ENCODE measurements around the gene DTWD1.
"Not testable (repeated sequence)": the region's sequence is repeated elsewhere in the genome, so short reads cannot be mapped to it uniquely, and the experiment has no call there.

The DTWD1 gene

GRCh38 chr15:49624056-49624455 is 3.2 kb downstream of the DTWD1 start:
- Mint-ChIP-seq H3K4me1 (peaks cover 43% of the 10 kb centered on the region), H3K4me3 (no peak overlapping the region), H3K27me3 (no peaks in the 10 kb centered on the region), H3K36me3 (peaks cover 24% of the 10 kb centered on the region), H3K9me3 (peaks cover 7% of the 10 kb centered on the region), H3K27ac (peak overlapping the region; percentile 49)
- DNase-seq = no peak
- CTCF ChIA-PET = no interaction called here

DNA sequence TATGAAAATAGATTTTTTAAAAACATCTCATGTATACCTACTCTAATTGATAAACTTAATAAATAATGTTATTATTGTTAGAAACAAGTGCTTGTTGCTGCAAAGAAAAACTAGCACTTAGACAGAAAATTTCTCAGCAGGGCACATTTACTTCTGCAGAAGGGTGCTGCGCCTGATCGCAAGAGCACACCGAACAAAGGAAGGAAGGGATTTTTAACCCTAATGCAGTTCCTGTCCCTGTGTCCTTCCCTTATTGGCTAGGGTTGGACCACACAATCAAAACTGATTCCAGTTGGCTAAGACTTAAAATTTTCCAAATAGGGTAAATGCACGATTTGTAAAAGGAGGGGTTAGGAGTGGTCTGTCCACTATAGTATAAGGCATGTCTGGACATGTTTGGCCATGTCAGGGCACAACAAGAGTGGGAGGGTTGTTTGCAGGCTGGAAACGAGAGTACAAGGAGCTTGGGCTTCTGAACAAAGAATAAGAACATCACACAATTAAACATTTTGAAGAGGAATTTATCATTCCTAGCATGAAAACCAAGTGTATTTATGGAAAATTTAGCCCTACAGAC is 4.7 kb downstream of the DTWD1 start:
- no peak overlapping the region for H3K4me3 Mint-ChIP-seq
- H3K27me3 Mint-ChIP-seq = no peaks in the 10 kb centered on the region
- DNase-seq = no peak
- CTCF ChIA-PET = no interaction called here
- peaks cover 32% of the 10 kb centered on the region for H3K4me1 Mint-ChIP-seq
- H3K27ac Mint-ChIP-seq = no peak overlapping the region
- H3K9me3 Mint-ChIP-seq = peaks cover 7% of the 10 kb centered on the region
- peaks cover 25% of the 10 kb centered on the region for H3K36me3 Mint-ChIP-seq

- DNase-seq = no peak
- Mint-ChIP-seq H3K27me3 (no peaks in the 10 kb centered on the region), H3K9me3 (peaks cover 7% of the 10 kb centered on the region), H3K4me1 (peaks cover 18% of the 10 kb centered on the region), H3K27ac (no peak overlapping the region), H3K4me3 (no peak overlapping the region), H3K36me3 (peaks cover 24% of the 10 kb centered on the region)
- CTCF ChIA-PET = no interaction called here
Measured at GRCh38 chr15:49627407-49627877, 6.6 kb downstream of the DTWD1 start.

- H3K36me3 Mint-ChIP-seq = peaks cover 22% of the 10 kb centered on the region
- peaks cover 7% of the 10 kb centered on the region for H3K9me3 Mint-ChIP-seq
- H3K27me3 Mint-ChIP-seq = no peaks in the 10 kb centered on the region
- peaks cover 10% of the 10 kb centered on the region for H3K4me1 Mint-ChIP-seq
- no peak overlapping the region for H3K4me3 Mint-ChIP-seq
- CTCF ChIA-PET = no interaction called here
- no peak for DNase-seq
- H3K27ac Mint-ChIP-seq = no peak overlapping the region
Measured at GRCh38 chr15:49628379-49628778, 7.5 kb downstream of the DTWD1 start.

DNA sequence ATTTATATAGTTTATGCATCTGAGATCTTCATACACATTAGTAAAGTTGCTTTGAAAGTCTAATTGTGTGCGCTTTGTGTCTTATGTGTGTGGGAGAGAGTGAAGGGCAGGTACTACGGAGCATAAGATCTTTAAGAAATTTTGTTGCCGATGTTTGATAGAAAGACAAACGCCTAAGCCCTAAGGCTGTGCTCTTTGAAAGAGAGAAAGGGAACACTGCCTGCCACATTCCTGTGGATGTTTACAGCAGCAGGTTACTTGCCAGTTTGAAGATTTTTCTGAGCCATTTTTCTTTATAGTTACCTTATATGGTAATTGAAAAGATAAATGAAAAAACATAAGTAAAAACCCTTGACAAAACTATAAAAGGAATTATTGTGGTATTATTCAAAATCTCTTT is 17.0 kb downstream of the DTWD1 start:
- Mint-ChIP-seq H3K4me3 (no peak overlapping the region), H3K27me3 (no peaks in the 10 kb centered on the region), H3K9me3 (no peaks in the 10 kb centered on the region), H3K27ac (no peak overlapping the region), H3K36me3 (peaks cover 19% of the 10 kb centered on the region), H3K4me1 (no peaks in the 10 kb centered on the region)
- CTCF ChIA-PET = no interaction called here
- no peak for DNase-seq

DNA sequence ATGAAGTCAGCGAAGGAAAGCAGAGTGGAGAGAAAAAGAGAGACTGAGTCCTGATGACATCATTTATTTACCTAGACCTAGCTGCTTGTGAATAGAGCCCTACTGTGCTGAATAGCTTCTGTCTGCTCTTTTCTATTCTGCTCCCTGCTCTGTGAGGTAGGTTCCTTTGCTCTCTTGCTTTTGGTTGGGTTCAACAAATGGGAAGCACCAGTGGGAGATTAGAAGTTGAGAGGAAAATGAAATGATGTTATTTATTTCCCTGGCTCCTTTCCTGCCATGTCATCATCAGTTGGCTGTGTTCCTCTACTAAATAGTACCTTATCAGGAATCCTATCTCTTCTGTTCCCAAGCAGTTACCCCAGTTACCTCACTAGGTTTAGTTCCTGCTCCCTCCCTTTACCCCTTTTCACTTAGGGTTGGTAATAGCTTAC is 23.5 kb downstream of the DTWD1 start:
- Mint-ChIP-seq H3K27me3 (no peaks in the 10 kb centered on the region), H3K36me3 (peaks cover 16% of the 10 kb centered on the region), H3K4me3 (no peak overlapping the region), H3K9me3 (no peaks in the 10 kb centered on the region), H3K4me1 (no peaks in the 10 kb centered on the region), H3K27ac (no peak overlapping the region)
- no peak for DNase-seq
- CTCF ChIA-PET = no interaction called here

GRCh38 chr15:49645277-49645676 is 24.4 kb downstream of the DTWD1 start:
- Mint-ChIP-seq H3K9me3 (no peaks in the 10 kb centered on the region), H3K27me3 (no peaks in the 10 kb centered on the region), H3K4me3 (no peak overlapping the region), H3K27ac (no peak overlapping the region), H3K36me3 (peaks cover 16% of the 10 kb centered on the region), H3K4me1 (no peaks in the 10 kb centered on the region)
- CTCF ChIA-PET = no interaction called here
- DNase-seq = no peak

DNA sequence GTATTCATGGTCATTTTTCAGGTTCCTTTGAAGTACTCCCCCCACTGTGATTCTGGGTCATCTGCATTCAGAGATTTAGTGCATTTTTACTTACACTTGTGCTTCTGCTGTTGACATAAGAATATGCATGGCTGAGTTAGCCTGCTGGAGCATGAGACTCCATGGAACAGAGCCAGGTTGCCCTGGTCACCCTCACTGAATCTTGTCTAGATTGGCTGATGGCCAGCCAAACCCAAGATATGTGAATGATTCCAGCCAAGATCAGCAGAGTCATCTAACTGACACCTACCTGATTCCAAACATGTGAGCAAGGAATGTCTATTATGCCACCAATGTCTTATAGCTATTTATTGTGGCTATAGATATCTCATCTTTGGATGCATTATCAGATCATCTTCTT is 25.1 kb downstream of the DTWD1 start:
- H3K4me3 Mint-ChIP-seq = no peak overlapping the region
- no peak for DNase-seq
- CTCF ChIA-PET = no interaction called here

DNA sequence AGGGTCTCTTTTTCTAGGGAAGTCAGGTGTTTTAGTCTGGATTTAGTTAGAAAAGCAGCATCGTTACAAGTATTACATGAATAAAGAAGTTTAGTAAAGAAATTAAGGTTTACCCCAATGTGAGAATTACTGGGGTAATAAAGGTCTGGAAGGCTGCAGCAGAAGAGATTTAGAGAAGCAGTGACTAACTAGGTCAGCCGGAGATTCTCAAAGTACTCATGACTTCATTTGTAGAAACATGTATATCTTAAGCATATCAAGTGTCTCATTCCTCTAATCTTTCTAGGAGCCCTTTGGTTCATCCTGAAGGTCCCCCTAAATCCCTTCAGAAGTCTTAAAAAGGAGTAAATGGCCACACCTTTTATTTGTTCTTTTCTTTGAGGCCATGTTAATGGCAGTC is 26.0 kb downstream of the DTWD1 start:
- H3K9me3 Mint-ChIP-seq = peaks cover 2% of the 10 kb centered on the region
- no peak overlapping the region for H3K4me3 Mint-ChIP-seq
- H3K27me3 Mint-ChIP-seq = no peaks in the 10 kb centered on the region
- H3K4me1 Mint-ChIP-seq = no peaks in the 10 kb centered on the region
- no peak for DNase-seq
- H3K27ac Mint-ChIP-seq = no peak overlapping the region
- H3K36me3 Mint-ChIP-seq = peaks cover 13% of the 10 kb centered on the region
- CTCF ChIA-PET = no interaction called here

More for the DNA sequence above, 25.1 kb downstream of the DTWD1 start:
- no peaks in the 10 kb centered on the region for H3K9me3 Mint-ChIP-seq
- no peaks in the 10 kb centered on the region for H3K4me1 Mint-ChIP-seq
- H3K27ac Mint-ChIP-seq = no peak overlapping the region
- no peaks in the 10 kb centered on the region for H3K27me3 Mint-ChIP-seq
- H3K36me3 Mint-ChIP-seq = peaks cover 16% of the 10 kb centered on the region

- Mint-ChIP-seq H3K27ac (no peak overlapping the region), H3K4me3 (no peak overlapping the region), H3K36me3 (peaks cover 4% of the 10 kb centered on the region), H3K27me3 (no peaks in the 10 kb centered on the region), H3K9me3 (peaks cover 9% of the 10 kb centered on the region), H3K4me1 (no peaks in the 10 kb centered on the region)
- CTCF ChIA-PET = no interaction called here
- no peak for DNase-seq
Measured at GRCh38 chr15:49649987-49650386, 29.1 kb downstream of the DTWD1 start.

DNA sequence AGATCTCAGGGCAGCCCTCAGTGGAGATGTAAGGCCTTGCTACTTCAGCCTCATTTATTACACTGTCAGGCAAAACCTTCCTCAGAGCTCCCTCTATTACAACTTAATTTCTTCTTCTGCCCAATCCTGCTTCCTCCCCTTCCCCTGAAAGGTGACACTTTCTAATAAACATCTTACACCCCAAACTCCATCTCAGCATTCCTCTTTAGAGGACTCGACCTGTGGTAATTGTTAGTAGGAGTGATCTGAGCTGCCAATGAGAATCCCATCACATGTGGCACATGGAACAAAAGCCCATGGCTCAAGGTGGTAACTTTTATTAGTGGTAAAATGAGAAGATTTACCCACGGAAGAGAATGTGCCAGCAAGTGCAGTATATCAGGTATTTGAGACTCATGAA is 29.8 kb downstream of the DTWD1 start:
- Mint-ChIP-seq H3K36me3 (peaks cover 4% of the 10 kb centered on the region), H3K9me3 (peaks cover 9% of the 10 kb centered on the region)

DNA sequence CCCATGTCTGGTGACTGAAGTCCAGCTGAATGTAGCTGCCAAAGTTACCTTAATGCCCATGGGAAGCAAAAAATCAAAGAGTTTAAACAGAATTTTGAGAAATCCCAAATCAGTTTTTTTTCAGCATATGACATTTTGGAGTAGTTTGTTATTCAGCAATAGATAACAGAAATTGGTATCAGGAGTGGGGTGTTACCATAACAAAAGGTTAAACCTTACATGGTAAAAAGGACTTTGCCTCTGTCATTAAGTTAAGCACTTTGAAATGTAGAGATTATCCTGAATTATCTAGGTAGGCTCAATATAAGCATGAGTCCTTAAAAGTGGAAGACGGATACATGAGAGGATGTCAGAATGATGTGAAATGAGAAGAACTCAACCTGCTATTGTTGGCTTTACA is 32.1 kb downstream of the DTWD1 start:
- CTCF ChIA-PET = no interaction called here
- Mint-ChIP-seq H3K36me3 (peaks cover 1% of the 10 kb centered on the region), H3K4me3 (no peak overlapping the region), H3K27ac (no peak overlapping the region), H3K27me3 (peaks cover 4% of the 10 kb centered on the region), H3K9me3 (peaks cover 9% of the 10 kb centered on the region), H3K4me1 (no peaks in the 10 kb centered on the region)
- DNase-seq = no peak

More for the DNA sequence above, 29.8 kb downstream of the DTWD1 start:
- DNase-seq = no peak
- H3K27me3 Mint-ChIP-seq = no peaks in the 10 kb centered on the region
- H3K27ac Mint-ChIP-seq = no peak overlapping the region
- no peaks in the 10 kb centered on the region for H3K4me1 Mint-ChIP-seq
- no peak overlapping the region for H3K4me3 Mint-ChIP-seq
- CTCF ChIA-PET = no interaction called here

GRCh38 chr15:49656734-49657133 is 35.9 kb downstream of the DTWD1 start:
- H3K27ac Mint-ChIP-seq = no peak overlapping the region
- no peaks in the 10 kb centered on the region for H3K4me1 Mint-ChIP-seq
- H3K4me3 Mint-ChIP-seq = no peak overlapping the region
- H3K36me3 Mint-ChIP-seq = peaks cover 1% of the 10 kb centered on the region
- peaks cover 7% of the 10 kb centered on the region for H3K9me3 Mint-ChIP-seq
- peaks cover 4% of the 10 kb centered on the region for H3K27me3 Mint-ChIP-seq
- DNase-seq = no peak
- CTCF ChIA-PET = no interaction called here

DNA sequence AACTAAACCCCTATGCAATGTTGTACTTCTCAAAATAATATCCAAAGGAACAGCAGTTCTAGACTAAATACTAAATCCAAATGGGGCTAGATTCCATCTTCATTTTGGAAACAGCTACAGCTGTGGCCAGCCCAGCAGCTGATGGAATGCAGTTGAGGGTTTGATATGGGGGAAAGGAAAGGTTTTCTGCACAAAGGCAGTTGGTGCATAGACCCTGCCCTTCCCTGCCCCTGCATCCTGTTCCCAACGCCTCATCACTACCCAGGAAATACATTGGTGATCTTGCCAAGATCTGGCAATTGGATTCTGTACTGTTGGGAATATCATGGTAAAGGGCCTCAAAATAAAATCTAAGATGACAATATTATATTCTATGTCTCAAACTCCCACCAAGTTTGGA is 43.9 kb downstream of the DTWD1 start:
- Mint-ChIP-seq H3K27ac (no peak overlapping the region), H3K4me3 (no peak overlapping the region), H3K27me3 (no peaks in the 10 kb centered on the region), H3K36me3 (no peaks in the 10 kb centered on the region), H3K9me3 (no peaks in the 10 kb centered on the region), H3K4me1 (no peaks in the 10 kb centered on the region)
- DNase-seq = no peak
- CTCF ChIA-PET = no interaction called here

- H3K27me3 Mint-ChIP-seq, H3K4me1 Mint-ChIP-seq, H3K27ac Mint-ChIP-seq, CTCF ChIA-PET, H3K4me3 Mint-ChIP-seq, H3K9me3 Mint-ChIP-seq, DNase-seq, H3K36me3 Mint-ChIP-seq: not testable (repeated sequence)
Measured at GRCh38 chr15:49666486-49666885, 45.6 kb downstream of the DTWD1 start.

GRCh38 chr15:49669288-49669687 is 48.4 kb downstream of the DTWD1 start:
- Mint-ChIP-seq H3K4me1 (no peaks in the 10 kb centered on the region), H3K4me3 (no peak overlapping the region), H3K36me3 (no peaks in the 10 kb centered on the region), H3K27me3 (no peaks in the 10 kb centered on the region), H3K27ac (no peak overlapping the region), H3K9me3 (no peaks in the 10 kb centered on the region)
- no peak for DNase-seq
- CTCF ChIA-PET = no interaction called here
